K562 (cell line): Measurements from ENCODE around the gene MVB12B. TPM values are rescaled to one million over a fixed set of nuclear protein-coding genes. Genes with fewer than 3 reads are reported as not detected.

Experiments
- ATAC-seq: fragments of 200-7000 bp; cut with Tn5 transposase; 3 replicates; pipeline ENCODE4 v1.9.1; 2020; ENCODE audit warnings: moderate library complexity
- BruUV-seq: library from RNA; stranded (reverse); fragments of 400-500 nt; replicated peaks from 2 replicates; lab custom pipeline; 2021; lab: Mats Ljungman, UMichigan
- CTCF ChIA-PET: fragments of 300-600 bp; formaldehyde crosslinking; extraction: SDS; loops from one replicate; lab custom pipeline; 2021; ENCODE audit warnings: low intra/inter-chr PET ratio; lab: Yijun Ruan, JAX
- POLR2A ChIA-PET: fragments of 300-600, 350-650 bp; sonication (Branson Sonifier 250); formaldehyde crosslinking; extraction: SDS; loops from one replicate; lab custom pipeline; 2021; ENCODE audit warnings: antibody characterized with exemption, inconsistent platforms; lab: Yijun Ruan, JAX
- DNase-seq, 4 experiments: peaks; one replicate each; pipeline versions ENCODE4 v3.0.0 to v3.0.0-alpha.2; 2011 to 2018; ENCODE audit warnings: low spot score in 3 of 4, mixed read lengths in 3 of 4; ENCODE audit errors: extremely low read depth in 1 of 4
- FAIRE-seq: peaks from 2 replicates; lab custom pipeline; 2011; peaks lifted over from hg19 to GRCh38; lab: Jason Lieb, UNC
- H2AFZ ChIP-seq: 2 replicates; pipeline ENCODE4 v1.6.0; 2011; ENCODE audit warnings: low read depth, low read length, control low read depth, inconsistent platforms
- H3K27ac ChIP-seq: fragments of 200-600 bp; 3 replicates; pipeline ENCODE4 v1.8.0; 2011; ENCODE audit warnings: low read depth, mild to moderate bottlenecking, control low read depth, inconsistent platforms, low read length, moderate library complexity, mixed read lengths; ENCODE audit errors: extremely low read depth
- H3K27me3 ChIP-seq, 2 experiments: fragments of 300-600 bp in 1 of 2; 2 replicates in 1 of 2; 3 replicates in 1 of 2; pipeline versions ENCODE4 v1.6.0 to v1.8.0; 2011; ENCODE audit warnings: inconsistent platforms in 2 of 2, low read length in 2 of 2, mild to moderate bottlenecking in 1 of 2, mixed read lengths in 1 of 2, moderate library complexity in 1 of 2; ENCODE audit not compliant: control insufficient read depth in 2 of 2, insufficient read depth in 2 of 2
- H3K36me3 ChIP-seq: fragments of 300-600 bp; 3 replicates; pipeline ENCODE4 v1.8.0; 2011; ENCODE audit warnings: mild to moderate bottlenecking, low read length, inconsistent platforms; ENCODE audit not compliant: control insufficient read depth, insufficient read depth
- H3K4me1 ChIP-seq, 2 experiments: fragments of 200-600 bp in 1 of 2; replicated peaks in 1 of 2; 2 replicates in 1 of 2; 3 replicates in 1 of 2; pipeline versions ENCODE4 v1.5.1 to v1.8.0; 2011; ENCODE audit warnings: inconsistent platforms in 2 of 2, low read length in 2 of 2, mild to moderate bottlenecking in 1 of 2, mixed read lengths in 1 of 2, moderate library complexity in 1 of 2; ENCODE audit not compliant: control insufficient read depth in 2 of 2, insufficient read depth in 2 of 2
- H3K4me2 ChIP-seq: 2 replicates; pipeline ENCODE4 v1.6.1; 2011; ENCODE audit warnings: low read length, control low read depth, inconsistent platforms, mixed read lengths; ENCODE audit not compliant: insufficient read depth
- H3K4me3 ChIP-seq: fragments of 200-600 bp; sonication (generic), shearing (Covaris generic); 2 replicates; pipeline ENCODE4 v1.5.1; 2016; ENCODE audit warnings: control low read depth, inconsistent platforms
- H3K79me2 ChIP-seq: fragments of 200-600 bp; 3 replicates; pipeline ENCODE4 v1.8.0; 2011; ENCODE audit warnings: low read length, inconsistent platforms; ENCODE audit not compliant: control insufficient read depth, insufficient read depth
- H3K9ac ChIP-seq, 2 experiments: 2 replicates each; pipeline versions ENCODE4 v1.6.0 to v1.6.1; 2011; ENCODE audit warnings: low read depth in 2 of 2, low read length in 2 of 2, control low read depth in 1 of 2, inconsistent platforms in 1 of 2, mild to moderate bottlenecking in 1 of 2, mixed read lengths in 1 of 2; ENCODE audit not compliant: insufficient read depth in 1 of 2
- H3K9me1 ChIP-seq: one replicate; pipeline ENCODE4 v1.6.0; 2011; ENCODE audit warnings: inconsistent platforms, mild to moderate bottlenecking, low read length, moderate library complexity; ENCODE audit not compliant: control insufficient read depth, insufficient read depth
- H3K9me3 ChIP-seq: replicated peaks from 2 replicates; pipeline ENCODE4 v1.5.1; 2011; ENCODE audit warnings: low read depth, low read length, inconsistent platforms; ENCODE audit not compliant: control insufficient read depth, insufficient read depth
- H4K20me1 ChIP-seq: replicated peaks from 2 replicates; pipeline ENCODE4 v1.6.1; 2011; ENCODE audit warnings: low read length, inconsistent platforms, mixed read lengths; ENCODE audit not compliant: control insufficient read depth, insufficient read depth
- ARID1B ChIP-seq: fragments of 450-650 bp; IDR thresholded peaks from 2 replicates; pipeline ENCODE4 v1.6.1; 2016; ENCODE audit warnings: antibody characterized with exemption, mild to moderate bottlenecking, inconsistent platforms
- ARNT ChIP-seq, 2 experiments: fragments of 450-650 bp; IDR thresholded peaks; 2 replicates each; pipeline ENCODE4 v1.6.1; 2016; ENCODE audit warnings: mild to moderate bottlenecking in 1 of 2
- CHD4 ChIP-seq: fragments of 200-600 bp; sonication (generic); IDR thresholded peaks from 3 replicates; pipeline ENCODE4 v1.6.1; 2012; ENCODE audit warnings: low read depth, mild to moderate bottlenecking, mixed read lengths, low read length, inconsistent platforms; ENCODE audit not compliant: insufficient read depth, insufficient replicate concordance, poor library complexity, severe bottlenecking
- GMEB1 ChIP-seq: fragments of 250-450 bp; sonication (Bioruptor Pico); IDR thresholded peaks from 2 replicates; pipeline ENCODE4 v1.4.0; 2020; ENCODE audit warnings: mild to moderate bottlenecking
- HOXB6 ChIP-seq: fragments of 250-450 bp; sonication (Bioruptor Pico); IDR thresholded peaks from 2 replicates; pipeline ENCODE4 v1.5.1; 2022; ENCODE audit warnings: mild to moderate bottlenecking, borderline replicate concordance
- JUNB ChIP-seq: fragments of 450-650 bp; formaldehyde crosslinking; conservative IDR thresholded peaks from 2 replicates; pipeline ENCODE4 v1.4.0; 2020; ENCODE audit warnings: mild to moderate bottlenecking
- NKRF ChIP-seq: fragments of 450-650 bp; IDR thresholded peaks from 2 replicates; pipeline ENCODE4 v1.6.1; 2016; ENCODE audit warnings: borderline replicate concordance
- WGBS: fragments of 100-300 bp; shearing (Covaris generic); methylation state at CpG from one replicate; pipeline ENCODE4 v1.1.6; 2016; ENCODE audit warnings: low coverage, mixed read lengths; ENCODE audit not compliant: insufficient coverage; ENCODE audit errors: missing lambda C conversion rate; 5-methylcytosine and 5-hydroxymethylcytosine counted together
- in situ Hi-C: fragments of 300-500 bp; cut with MboI; formaldehyde crosslinking; loops from 4 replicates; pipeline ENCODE4 v1.15.0; 2018; ENCODE audit warnings: inconsistent platforms, mixed read lengths
- intact Hi-C: fragments of 100-400 bp; cut with micrococcal nuclease; formaldehyde crosslinking; loops from 2 replicates; pipeline ENCODE4 v1.14.2; 2022
- polyA plus RNA-seq, 8 experiments: library from polyadenylated mRNA; depleted of rRNA in 4 of 8; stranded (reverse) in 5 of 8; unstranded in 3 of 8; fragments of >200 nt; fragmentation: Nextera tagmentation in 2 of 8; fragmentation: Illumina TruSeq in 1 of 8; extraction: Ambion mirVana in 2 of 8; extraction: Trizol in 1 of 8; gene quantifications; 2 replicates each; pipeline versions ENCODE4 v1.2.1 to v1.2.3, GENCODE V29; 2011 to 2014; ENCODE audit warnings: inconsistent platforms in 1 of 8, missing spikeins in 1 of 8
- total RNA-seq, 7 experiments: library from RNA; depleted of rRNA in 6 of 7; stranded (reverse); fragments of >200 nt in 6 of 7; fragmentation: Illumina TruSeq in 2 of 7; extraction: Trizol in 2 of 7; gene quantifications; 2 replicates each; pipeline versions ENCODE4 v1.2.1 to v1.2.3, GENCODE V29; 2011 to 2021; ENCODE audit warnings: low replicate concordance in 1 of 7

MVB12B gene
- total and polyA plus RNA-seq, 9 of the 15 experiments (the other 6 are each of a cell fraction or from before 2014, with no cell fraction given): not detected

GRCh38 chr9:126461608-126462007 is 135.0 kb downstream of the MVB12B start:
- H3K9me1 ChIP-seq: no peaks in the 10 kb centered on the region
- in situ Hi-C loops (no loop called here), intact Hi-C loops (no loop called here)
- no peaks in the 10 kb centered on the region for H3K36me3 ChIP-seq
- H3K4me1 ChIP-seq: no peaks in the 10 kb centered on the region
- H3K9ac ChIP-seq: no peak overlapping the region
- H3K4me3 ChIP-seq: no peak overlapping the region
- H3K27ac ChIP-seq: no peak overlapping the region
- CTCF ChIA-PET: no interaction called here
- H3K79me2 ChIP-seq: no peaks in the 10 kb centered on the region
- no peak for FAIRE-seq
- no peak overlapping the region for H2AFZ ChIP-seq
- TF ChIP-seq NKRF (no peak), JUNB (CRISPR knock-in tag) (no peak), ARID1B (no peak), CHD4 (no peak), ARNT (IDR thresholded peaks at IDR 0.05) (no peak), HOXB6 (CRISPR knock-in tag) (no peak), GMEB1 (CRISPR knock-in tag) (no peak)
- no peak overlapping the region for H3K4me2 ChIP-seq
- 0 out of 2 replicates have a peak, but pooled peaks cover 10% of the 10 kb centered on the region for H4K20me1 ChIP-seq
- BruUV-seq: no TSS peak
- peaks cover 31 to 83% of the 10 kb centered on the region in 2 experiments for H3K27me3 ChIP-seq
- ATAC-seq: no peak
- 3% methylated on average over 11 of the region's 17 CpGs for whole genome bisulfite sequencing
- no peak for DNase-seq
- POLR2A ChIA-PET: interaction anchor here (0.7 kb wide), 1 partner anchor 300 kb away, joined by 4 read pairs; no protein-coding TSS in a partner anchor
- no peaks in the 10 kb centered on the region for H3K9me3 ChIP-seq
